Measurements from ENCODE around the gene GTPBP2. TPM values are rescaled to one million over a fixed set of nuclear protein-coding genes. Genes with fewer than 3 reads are reported as not detected.
A peak's percentile ranks its signal among the peaks of the same experiment; 100 is the strongest.

The GTPBP2 gene
- total and polyA plus RNA-seq, 2 of the 8 experiments (the other 6 are each of a cell fraction or from before 2014, with no cell fraction given) = 58.3 to 86.1 TPM

GRCh38 chr6:43621836-43622180 lies 7.3 kb downstream of the GTPBP2 start:
- H3K4me1 ChIP-seq (replicated peaks in 1 of 4; ENCODE audit: control insufficient read depth in 3 of 4, insufficient read depth in 4 of 4, low read length in 3 of 4) = no peaks in the 10 kb centered on the region
- CTCF ChIA-PET (ENCODE audit: partially characterized antibody) = interaction anchor here (1.0 to 4.0 kb wide), 2 partner anchors 13 to 457 kb away, joined by 3 to 23 read pairs; no protein-coding TSS in a partner anchor
- no peaks in the 10 kb centered on the region for H3K9me3 ChIP-seq (ENCODE audit: insufficient read depth in 2 of 2, low read depth in 1 of 2, low read length in 1 of 2)
- no peak overlapping the region for H4K8ac ChIP-seq (ENCODE audit: extremely low read depth, insufficient read depth, low read length)
- peaks cover 8 to 9% of the 10 kb centered on the region in 2 experiments for H4K20me1 ChIP-seq (replicated peaks in 1 of 2; ENCODE audit: control insufficient read depth in 1 of 2, insufficient read depth in 2 of 2, low read length in 2 of 2)
- H3K56ac ChIP-seq (replicated peaks; ENCODE audit: insufficient read length, low read depth, low read length) = no peak overlapping the region
- no peak overlapping the region; the same call in 1 of the 2 replicates for H3K27ac ChIP-seq (ENCODE audit: low read depth, low read length)
- H3K4ac ChIP-seq (replicated peaks; ENCODE audit: insufficient read length, low read depth, low read length) = no peak overlapping the region
- no peak overlapping the region for H3K4me2 ChIP-seq (ENCODE audit: insufficient read depth in 1 of 2, low read depth in 2 of 2, low read length in 2 of 2)
- no peak overlapping the region for H3K18ac ChIP-seq (ENCODE audit: extremely low read depth, low read length)
- no peak overlapping the region for H3K14ac ChIP-seq (ENCODE audit: insufficient read length)
- H3K4me3 ChIP-seq (ENCODE audit: extremely low read depth in 1 of 4, insufficient read depth in 2 of 4, low read depth in 3 of 4, low read length in 4 of 4) = no peak overlapping the region
- 95% methylated on average over 10 of the region's 10 CpGs; no CpG with 5 or more reads in 1 of the 2 experiments for WGBS, 2 experiments (ENCODE audit: extremely low coverage in 1 of 2, insufficient coverage in 1 of 2, insufficient read length in 1 of 2, insufficient replicate concordance in 2 of 2, low coverage in 1 of 2, low lambda C conversion rate in 2 of 2, missing lambda C conversion rate in 1 of 2)
- FAIRE-seq (no peak), DNase-seq (ENCODE audit: low read depth in 1 of 2, low spot score in 2 of 2) (no peak)
- peaks cover 1% of the 10 kb centered on the region; the same call in 1 of the 2 replicates for H3K79me1 ChIP-seq (ENCODE audit: low read depth, low read length)
- POLR2A ChIA-PET (ENCODE audit: partially characterized antibody) = interaction anchor here (1.1 kb wide), 1 partner anchor 46 kb away, joined by 3 read pairs; no protein-coding TSS in a partner anchor
- H2BK15ac ChIP-seq (ENCODE audit: low read length) = no peak overlapping the region
- no peak for TF ChIP-seq KDM1A (IDR thresholded peaks at IDR 0.05; ENCODE audit: borderline replicate concordance, low read length)
- TF ChIP-seq NRF1 (IDR thresholded peaks at IDR 0.05; ENCODE audit: low read depth, low read length) = no peak
- TF ChIP-seq POLR2AphosphoS5 (IDR thresholded peaks at IDR 0.05; ENCODE audit: low read depth, low read length) = 0 out of 2 replicates have a peak, but pooled peaks have one; percentile 44
- TF ChIP-seq KDM5A (IDR thresholded peaks at IDR 0.05; ENCODE audit: low read length) = no peak
- TF ChIP-seq EP300 (IDR thresholded peaks at IDR 0.05; ENCODE audit: borderline replicate concordance in 1 of 2, low read depth in 2 of 2, low read length in 2 of 2) = no peak
- H4K5ac ChIP-seq (ENCODE audit: insufficient read length, low read depth, low read length) = no peak overlapping the region
- no peak overlapping the region for H2BK20ac ChIP-seq (ENCODE audit: low read length)
- no peak overlapping the region for H2BK5ac ChIP-seq (ENCODE audit: low read depth, low read length)
- H3K23me2 ChIP-seq (ENCODE audit: low read depth, low read length) = no peaks in the 10 kb centered on the region
- peaks cover 0 to under 1% of the 10 kb centered on the region in 2 experiments; a peak in 1 of 4 replicates for H3K79me2 ChIP-seq (ENCODE audit: control insufficient read depth in 1 of 2, insufficient read depth in 2 of 2, low read length in 2 of 2)
- H3K23ac ChIP-seq (ENCODE audit: insufficient read length) = no peak overlapping the region
- no peak overlapping the region for H3K9ac ChIP-seq (replicated peaks in 1 of 4; ENCODE audit: extremely low read depth in 1 of 4, low read depth in 3 of 4, low read length in 3 of 4)
- H2BK120ac ChIP-seq (replicated peaks; ENCODE audit: low read depth, low read length) = no peak overlapping the region
- H3K36me3 ChIP-seq (ENCODE audit: control insufficient read depth in 2 of 4, insufficient read depth in 4 of 4, low read length in 3 of 4) = peaks cover 36 to 68% (median 57%) of the 10 kb centered on the region in 4 experiments
- H3K27me3 ChIP-seq (replicated peaks in 1 of 4; ENCODE audit: control insufficient read depth in 3 of 4, extremely low read depth in 1 of 4, insufficient read depth in 3 of 4, low read length in 3 of 4) = no peaks in the 10 kb centered on the region
- H2AFZ ChIP-seq (ENCODE audit: low read length) = no peak overlapping the region
- H4K91ac ChIP-seq (replicated peaks; ENCODE audit: insufficient read length, low read length) = no peak overlapping the region
- no peak overlapping the region for H2AK5ac ChIP-seq (ENCODE audit: low read depth, low read length)
- no peak overlapping the region for H2BK12ac ChIP-seq (ENCODE audit: low read depth, low read length)
